A673 (cell line): ENCODE results near the gene GNAQ. TPM values are rescaled to one million over a fixed set of nuclear protein-coding genes. Genes with fewer than 3 reads are reported as not detected.

Experiments used
- BruUV-seq: library from RNA; stranded (reverse); fragments of 400-500 nt; replicated peaks from 2 replicates; lab custom pipeline; 2021; lab: Mats Ljungman, UMichigan
- CTCF ChIA-PET: fragments of 300-600 bp; sonication (Branson Sonifier 250); formaldehyde crosslinking; loops from one replicate; lab custom pipeline; 2022; ENCODE audit warnings: antibody characterized with exemption; lab: Charles Lee
- POLR2A ChIA-PET: fragments of 300-600 bp; sonication (Branson Sonifier 250); formaldehyde crosslinking; loops from one replicate; lab custom pipeline; 2022; ENCODE audit warnings: antibody characterized with exemption; ENCODE audit not compliant: low non-redundant PET; lab: Charles Lee
- DNase-seq: peaks from one replicate; pipeline ENCODE4 v3.0.0-alpha.2; 2015; ENCODE audit warnings: low spot score
- H3K27ac ChIP-seq: fragments of 200-600 bp; sonication (generic); 2 replicates; pipeline ENCODE4 v1.5.1; 2016; ENCODE audit warnings: mixed run types, low read depth, mild to moderate bottlenecking, mixed read lengths, antibody characterized with exemption, low read length; ENCODE audit not compliant: poor library complexity, severe bottlenecking
- H3K27me3 ChIP-seq: fragments of 200-600 bp; sonication (generic); replicated peaks from 2 replicates; pipeline ENCODE4 v1.6.1; 2017; ENCODE audit warnings: mixed run types, low read depth, mild to moderate bottlenecking, mixed read lengths, antibody characterized with exemption, low read length; ENCODE audit not compliant: insufficient read depth, poor library complexity
- H3K36me3 ChIP-seq: fragments of 200-600 bp; sonication (generic); 2 replicates; pipeline ENCODE4 v1.6.1; 2016; ENCODE audit warnings: mixed run types, mild to moderate bottlenecking, mixed read lengths, antibody characterized with exemption, low read length; ENCODE audit not compliant: insufficient read depth, poor library complexity, severe bottlenecking
- H3K4me1 ChIP-seq: fragments of 200-600 bp; sonication (generic); 2 replicates; pipeline ENCODE4 v1.6.1; 2017; ENCODE audit warnings: mixed run types, mild to moderate bottlenecking, mixed read lengths, antibody characterized with exemption, low read length; ENCODE audit not compliant: insufficient read depth, poor library complexity, severe bottlenecking
- H3K4me3 ChIP-seq: fragments of 200-600 bp; sonication (generic); 2 replicates; pipeline ENCODE4 v1.5.1; 2016; ENCODE audit warnings: low read depth, mixed run types, mild to moderate bottlenecking, mixed read lengths, low read length; ENCODE audit not compliant: poor library complexity, severe bottlenecking
- H3K9me3 ChIP-seq: fragments of 200-600 bp; sonication (generic); 2 replicates; pipeline ENCODE4 v1.6.1; 2016; ENCODE audit warnings: mixed run types, low read depth, mild to moderate bottlenecking, mixed read lengths, antibody characterized with exemption, low read length; ENCODE audit not compliant: poor library complexity, severe bottlenecking
- EZH2 ChIP-seq: fragments of 200-600 bp; sonication (generic); IDR thresholded peaks from 2 replicates; pipeline ENCODE4 v1.6.1; 2017; ENCODE audit warnings: borderline replicate concordance, low read depth, mild to moderate bottlenecking, mixed read lengths, antibody characterized with exemption, low read length; ENCODE audit not compliant: poor library complexity, severe bottlenecking
- intact Hi-C: fragments of 100-400 bp; cut with micrococcal nuclease; formaldehyde crosslinking; loops from one replicate; pipeline ENCODE4 v1.10.0; 2022; ENCODE audit not compliant: unreplicated experiment
- total RNA-seq: library from RNA; stranded (reverse); gene quantifications from 2 replicates; pipeline ENCODE4 v1.2.3, GENCODE V29; 2021
- TF ChIP-seq, protein P1 (sequence below): fragments of 300-800, 200-600 bp; sonication (generic); conservative IDR thresholded peaks from 2 replicates; pipeline ENCODE4 v1.5.1; 2017; ENCODE audit warnings: low read depth, mild to moderate bottlenecking, antibody characterized with exemption, low read length, moderate library complexity, mixed read lengths

Gene GNAQ
- total RNA-seq, 1 experiment from 2014 or later: 69.9 TPM

DNA sequence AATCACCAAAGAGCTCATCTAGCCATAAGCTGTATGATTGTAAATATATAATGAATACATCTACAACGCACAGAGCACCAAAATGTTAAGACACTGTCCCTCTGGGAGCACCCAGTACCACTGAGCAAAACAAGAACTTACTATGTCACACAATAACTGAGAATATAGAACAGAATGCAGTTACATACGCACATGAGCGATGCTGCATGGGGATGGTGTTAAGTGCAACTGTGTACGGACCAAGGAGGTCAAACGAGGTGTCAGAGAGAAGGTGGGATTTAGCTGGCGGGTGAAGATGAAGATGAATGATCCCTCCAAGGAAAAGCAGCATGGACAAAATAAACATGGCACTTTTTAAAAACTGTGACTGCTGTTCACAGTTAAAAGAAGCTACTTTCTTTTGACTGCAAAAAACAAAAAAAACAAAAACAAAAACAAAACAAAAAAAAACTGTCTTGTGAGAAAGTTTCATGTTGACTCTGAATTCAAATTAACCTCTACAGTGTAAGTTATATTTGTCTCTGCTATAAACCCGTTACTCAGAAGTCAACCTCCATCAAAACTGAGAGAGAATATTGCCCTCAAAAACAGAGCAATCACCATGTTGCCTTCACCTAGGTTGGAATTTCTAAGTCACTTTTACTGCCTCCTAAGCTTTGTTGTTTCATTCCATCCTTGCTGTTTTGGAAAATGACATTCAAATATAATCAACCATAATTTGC, 213.9 kb downstream of the GNAQ start:
- no peaks in the 10 kb centered on the region for H3K9me3 ChIP-seq
- H3K4me3 ChIP-seq: no peak overlapping the region
- intact Hi-C loops: no loop called here
- ChIA-PET CTCF (no interaction called here), POLR2A (interaction anchor here (0.6 kb wide), 1 partner anchor 114 kb away, joined by 14 read pairs; no protein-coding TSS in a partner anchor)
- TF ChIP-seq EZH2: no peak
- TF ChIP-seq, protein P1, sequence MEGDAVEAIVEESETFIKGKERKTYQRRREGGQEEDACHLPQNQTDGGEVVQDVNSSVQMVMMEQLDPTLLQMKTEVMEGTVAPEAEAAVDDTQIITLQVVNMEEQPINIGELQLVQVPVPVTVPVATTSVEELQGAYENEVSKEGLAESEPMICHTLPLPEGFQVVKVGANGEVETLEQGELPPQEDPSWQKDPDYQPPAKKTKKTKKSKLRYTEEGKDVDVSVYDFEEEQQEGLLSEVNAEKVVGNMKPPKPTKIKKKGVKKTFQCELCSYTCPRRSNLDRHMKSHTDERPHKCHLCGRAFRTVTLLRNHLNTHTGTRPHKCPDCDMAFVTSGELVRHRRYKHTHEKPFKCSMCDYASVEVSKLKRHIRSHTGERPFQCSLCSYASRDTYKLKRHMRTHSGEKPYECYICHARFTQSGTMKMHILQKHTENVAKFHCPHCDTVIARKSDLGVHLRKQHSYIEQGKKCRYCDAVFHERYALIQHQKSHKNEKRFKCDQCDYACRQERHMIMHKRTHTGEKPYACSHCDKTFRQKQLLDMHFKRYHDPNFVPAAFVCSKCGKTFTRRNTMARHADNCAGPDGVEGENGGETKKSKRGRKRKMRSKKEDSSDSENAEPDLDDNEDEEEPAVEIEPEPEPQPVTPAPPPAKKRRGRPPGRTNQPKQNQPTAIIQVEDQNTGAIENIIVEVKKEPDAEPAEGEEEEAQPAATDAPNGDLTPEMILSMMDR: no peak
- H3K27ac ChIP-seq: no peak overlapping the region
- H3K27me3 ChIP-seq: no peaks in the 10 kb centered on the region
- no peak for DNase-seq
- H3K36me3 ChIP-seq: no peaks in the 10 kb centered on the region
- H3K4me1 ChIP-seq: peaks cover 31% of the 10 kb centered on the region
- no TSS peak for BruUV-seq

DNA sequence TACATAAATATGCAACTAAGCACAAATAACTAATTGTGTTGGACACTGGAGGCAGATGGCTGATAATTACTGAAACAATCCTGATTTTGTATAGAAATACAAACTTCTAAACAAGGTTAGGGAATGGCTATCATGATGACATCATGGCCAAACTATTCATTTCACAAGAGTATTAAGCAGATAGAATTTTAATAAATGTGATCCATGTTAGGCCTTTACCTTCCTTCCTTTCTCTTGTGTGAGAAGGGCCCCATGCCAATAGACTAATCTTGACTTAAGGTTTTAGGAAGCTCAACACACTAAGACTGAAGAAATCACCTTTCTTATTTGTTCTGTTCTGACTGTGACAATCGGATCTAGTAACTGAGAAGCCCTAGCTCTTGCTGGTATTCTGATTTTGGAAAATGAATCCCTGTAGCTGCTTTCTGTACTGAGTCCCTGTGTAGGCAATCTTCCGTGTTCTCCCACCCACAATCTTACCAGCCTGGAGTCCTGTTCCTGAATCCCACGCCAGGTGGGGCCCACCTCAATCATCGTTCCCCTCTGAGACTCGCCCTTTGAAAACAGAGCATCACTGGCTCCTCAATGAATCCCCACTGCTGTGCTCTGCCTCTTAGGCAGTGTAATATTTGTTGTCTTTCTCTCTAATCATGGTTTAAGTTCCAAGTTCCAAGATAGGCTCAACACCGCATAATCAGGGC, 214.8 kb downstream of the GNAQ start:
- ChIA-PET CTCF (no interaction called here), POLR2A (no interaction called here)
- no TSS peak for BruUV-seq
- Histone ChIP-seq H3K36me3 (no peaks in the 10 kb centered on the region), H3K4me1 (peaks cover 25% of the 10 kb centered on the region), H3K9me3 (no peaks in the 10 kb centered on the region), H3K4me3 (no peak overlapping the region), H3K27ac (no peak overlapping the region), H3K27me3 (no peaks in the 10 kb centered on the region)
- DNase-seq: no peak
- TF ChIP-seq, protein P1: no peak
- no peak for TF ChIP-seq EZH2
- intact Hi-C loops: no loop called here

DNA sequence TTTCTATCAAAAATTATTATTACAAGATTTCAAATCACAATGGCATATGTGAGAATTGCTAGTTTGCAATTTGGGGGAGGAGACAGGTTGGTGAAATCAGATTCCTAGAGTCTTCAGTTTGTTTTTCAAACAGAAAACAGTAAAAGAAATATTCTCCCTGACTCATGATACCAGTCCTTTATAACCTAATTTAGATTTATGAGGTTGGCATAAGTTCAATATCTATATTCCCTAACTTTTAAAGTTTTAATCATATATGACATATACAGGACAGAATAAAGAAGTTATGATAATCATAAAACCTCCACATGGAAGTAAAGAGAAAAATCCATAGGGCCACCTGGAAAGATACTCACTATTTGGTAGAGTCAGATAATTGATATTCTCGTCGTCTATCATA, 216.4 kb downstream of the GNAQ start:
- ChIA-PET POLR2A (no interaction called here), CTCF (no interaction called here)
- TF ChIP-seq, protein P1: no peak
- TF ChIP-seq EZH2: no peak
- DNase-seq: no peak
- BruUV-seq: no TSS peak
- intact Hi-C loops: no loop called here
- Histone ChIP-seq H3K9me3 (no peaks in the 10 kb centered on the region), H3K27ac (no peak overlapping the region), H3K4me1 (peaks cover 13% of the 10 kb centered on the region), H3K36me3 (no peaks in the 10 kb centered on the region), H3K27me3 (no peaks in the 10 kb centered on the region), H3K4me3 (no peak overlapping the region)
